HG03039 (cell line): Measurements from ENCODE around the gene NFKBIZ.

Experiments
- ATAC-seq: cut with Tn5 transposase; IDR thresholded peaks from one replicate; pipeline ENCODE4 v1.9.1; 2021; ENCODE audit warnings: mild to moderate bottlenecking, moderate library complexity; ENCODE audit not compliant: unreplicated experiment

Gene NFKBIZ, protein sequence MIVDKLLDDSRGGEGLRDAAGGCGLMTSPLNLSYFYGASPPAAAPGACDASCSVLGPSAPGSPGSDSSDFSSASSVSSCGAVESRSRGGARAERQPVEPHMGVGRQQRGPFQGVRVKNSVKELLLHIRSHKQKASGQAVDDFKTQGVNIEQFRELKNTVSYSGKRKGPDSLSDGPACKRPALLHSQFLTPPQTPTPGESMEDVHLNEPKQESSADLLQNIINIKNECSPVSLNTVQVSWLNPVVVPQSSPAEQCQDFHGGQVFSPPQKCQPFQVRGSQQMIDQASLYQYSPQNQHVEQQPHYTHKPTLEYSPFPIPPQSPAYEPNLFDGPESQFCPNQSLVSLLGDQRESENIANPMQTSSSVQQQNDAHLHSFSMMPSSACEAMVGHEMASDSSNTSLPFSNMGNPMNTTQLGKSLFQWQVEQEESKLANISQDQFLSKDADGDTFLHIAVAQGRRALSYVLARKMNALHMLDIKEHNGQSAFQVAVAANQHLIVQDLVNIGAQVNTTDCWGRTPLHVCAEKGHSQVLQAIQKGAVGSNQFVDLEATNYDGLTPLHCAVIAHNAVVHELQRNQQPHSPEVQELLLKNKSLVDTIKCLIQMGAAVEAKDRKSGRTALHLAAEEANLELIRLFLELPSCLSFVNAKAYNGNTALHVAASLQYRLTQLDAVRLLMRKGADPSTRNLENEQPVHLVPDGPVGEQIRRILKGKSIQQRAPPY

GRCh38 chr3:101848754-101849713 lies at the start of gene NFKBIZ:
Gene NFKBIZ (plus strand): TSS chr3:101849514. CDS start chr3:101849629, 115 bp downstream.
- ATAC-seq = peak; percentile 69

DNA sequence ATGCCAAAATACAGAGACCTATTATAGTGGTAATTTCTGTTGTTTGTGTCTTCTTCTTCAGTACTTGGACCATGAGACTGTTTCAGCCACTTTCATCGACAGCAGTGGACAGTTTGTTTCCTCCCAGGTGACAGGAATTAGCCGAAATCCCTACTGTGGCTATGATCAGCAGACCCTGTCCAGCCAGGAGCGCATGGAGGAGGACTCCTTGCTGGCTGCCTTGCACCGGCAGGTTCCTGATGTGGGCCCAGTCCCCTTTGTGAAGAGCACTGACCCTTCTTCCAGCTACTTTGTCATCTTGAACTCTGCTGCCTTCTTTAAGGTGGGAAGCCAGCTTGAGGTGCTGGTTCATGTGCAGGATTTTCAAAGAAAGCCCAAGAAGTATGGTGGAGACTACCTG lies 48.1 kb upstream of the NFKBIZ start:
- ATAC-seq = no peak

DNA sequence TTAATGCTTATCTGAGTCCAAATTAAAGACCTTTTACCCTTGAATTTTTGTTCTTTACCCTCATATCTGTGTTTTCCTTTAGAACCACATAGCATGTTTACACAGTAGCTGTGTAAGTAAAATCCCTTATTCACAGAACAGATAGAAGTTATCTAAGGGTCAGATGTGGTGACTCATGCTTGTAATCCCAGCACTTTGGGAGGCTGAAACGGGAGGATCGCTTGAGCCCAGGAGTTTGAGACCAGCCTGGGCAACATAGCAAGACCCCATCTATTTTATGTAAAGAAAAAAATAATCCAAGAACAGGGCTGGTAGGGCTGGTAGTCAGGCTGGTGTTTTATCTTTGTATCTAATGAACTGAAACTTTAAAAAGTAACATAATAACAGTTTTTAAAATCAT lies 47.1 kb upstream of the NFKBIZ start:
- ATAC-seq = no peak

DNA sequence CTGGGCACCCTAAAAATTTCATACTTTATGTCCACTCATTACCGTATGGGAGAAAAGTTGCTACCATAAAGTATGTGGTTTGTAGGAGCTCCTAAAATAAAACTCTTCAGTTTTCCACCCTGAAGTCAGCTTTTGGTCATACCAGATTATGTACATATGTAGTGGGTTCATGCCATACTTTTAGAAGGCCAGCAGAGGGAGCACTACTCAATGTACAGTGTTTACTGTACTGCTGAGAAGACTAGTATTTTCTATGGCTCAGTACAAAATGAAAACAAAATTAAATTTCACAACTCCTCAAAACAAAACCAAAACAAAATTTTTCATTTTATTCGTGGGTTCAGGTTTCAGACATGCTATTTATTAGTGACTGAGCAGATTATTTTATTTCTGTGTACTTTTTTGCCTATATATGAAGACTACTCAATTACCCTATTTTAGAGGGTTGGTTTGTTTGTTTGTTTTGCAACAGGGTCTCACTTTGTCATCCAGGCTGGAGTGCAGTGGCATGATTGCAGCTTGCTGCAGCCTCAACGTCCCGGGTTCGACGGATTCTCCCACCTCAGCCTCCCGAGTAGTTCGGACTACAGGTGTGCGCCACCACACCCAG lies 46.0 kb upstream of the NFKBIZ start:
- ATAC-seq = peak; percentile 89

GRCh38 chr3:101803939-101804338 lies 45.4 kb upstream of the NFKBIZ start:
- no peak for ATAC-seq

DNA sequence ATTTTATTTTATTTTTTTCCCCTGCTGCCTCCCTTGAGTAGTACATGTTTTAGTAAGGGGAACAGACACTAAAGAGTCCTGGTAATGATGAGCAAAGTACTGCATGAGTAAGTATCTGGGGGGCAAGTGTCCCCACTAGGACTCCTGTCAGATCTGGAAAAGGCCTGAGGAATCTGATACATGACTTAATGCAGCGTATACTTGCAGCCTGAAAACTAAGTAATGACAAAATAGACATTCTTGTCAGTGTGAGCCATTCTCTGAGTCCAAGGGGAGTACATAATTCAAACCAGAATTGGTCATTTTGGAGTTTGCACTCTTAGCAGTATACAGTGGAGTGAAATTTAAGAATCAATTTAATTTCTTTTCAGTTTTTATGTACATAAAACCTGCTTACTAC lies 42.8 kb upstream of the NFKBIZ start:
- no peak for ATAC-seq

GRCh38 chr3:101807888-101808287 lies 41.4 kb upstream of the NFKBIZ start:
- ATAC-seq = peak; percentile 60

DNA sequence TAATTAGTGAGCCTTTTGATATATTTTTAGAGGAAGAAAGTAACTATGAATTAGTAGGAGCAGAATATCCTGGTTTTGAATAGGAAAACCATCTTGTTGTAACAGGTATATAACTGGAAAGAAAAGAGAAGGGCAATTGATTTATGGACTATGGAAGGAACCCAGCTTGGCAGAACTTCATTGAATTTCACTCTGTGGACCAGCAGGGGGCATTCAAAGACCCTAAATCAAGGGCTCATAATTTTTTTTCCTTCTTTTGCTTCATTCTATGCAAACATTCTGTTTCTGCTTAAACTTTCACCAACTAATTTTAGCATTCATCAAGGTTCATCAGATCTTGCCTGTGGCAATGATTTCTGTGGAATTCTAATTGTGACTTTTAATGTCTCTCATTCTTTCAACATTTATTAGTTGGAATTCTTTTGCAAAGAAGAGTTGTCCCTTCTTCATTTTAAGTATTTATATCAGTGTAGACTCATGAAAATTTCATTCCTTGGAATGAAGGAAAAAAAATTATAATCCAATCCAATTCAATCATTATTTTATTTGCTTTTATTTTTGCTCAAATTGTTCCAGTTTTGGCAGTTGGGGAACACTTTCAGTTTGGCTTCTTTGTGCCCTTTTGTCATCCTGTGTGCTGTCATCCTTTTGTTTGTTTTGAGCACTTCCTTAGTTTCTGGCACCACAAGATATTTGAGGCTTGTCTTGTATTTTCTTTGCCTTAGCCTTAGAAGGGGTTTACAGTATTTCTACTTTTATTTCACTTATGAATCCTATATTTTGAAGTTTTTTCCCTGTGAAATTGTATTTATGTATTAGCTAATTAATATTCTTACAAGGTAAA lies 39.9 kb upstream of the NFKBIZ start:
- peak; percentile 32 for ATAC-seq

GRCh38 chr3:101810022-101810418 lies 39.3 kb upstream of the NFKBIZ start:
- no peak for ATAC-seq

DNA sequence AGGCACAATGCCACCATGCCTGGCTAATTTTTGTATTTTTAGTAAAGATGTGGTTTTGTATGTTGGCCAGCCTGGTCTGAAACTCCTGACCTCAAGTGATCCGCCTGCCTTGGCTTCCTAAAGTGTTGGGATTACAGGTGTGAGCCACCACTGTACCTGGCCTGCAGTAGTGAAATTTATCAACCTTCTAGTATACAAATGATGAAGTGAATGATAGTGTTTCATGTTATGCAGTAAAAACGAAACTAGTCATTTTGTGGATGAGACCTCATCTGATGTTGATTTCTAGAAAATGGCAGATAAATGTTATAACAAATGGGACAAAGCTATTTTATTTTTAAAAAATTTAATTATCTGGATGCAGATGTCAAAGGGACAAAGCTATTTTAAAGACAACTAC lies 37.4 kb upstream of the NFKBIZ start:
- ATAC-seq = no peak

- no peak for ATAC-seq
These were observed 36.4 kb upstream of the NFKBIZ start for GRCh38 chr3:101812895-101813294.

- ATAC-seq = no peak
These were observed 35.4 kb upstream of the NFKBIZ start for GRCh38 chr3:101813817-101814440.

- no peak for ATAC-seq
These were observed 34.5 kb upstream of the NFKBIZ start for GRCh38 chr3:101814835-101815234.

- ATAC-seq = no peak
These were observed 32.8 kb upstream of the NFKBIZ start for GRCh38 chr3:101816215-101817149.

GRCh38 chr3:101817992-101818391 lies 31.3 kb upstream of the NFKBIZ start:
- ATAC-seq = no peak

GRCh38 chr3:101819649-101820206 lies 29.6 kb upstream of the NFKBIZ start:
- ATAC-seq = no peak

DNA sequence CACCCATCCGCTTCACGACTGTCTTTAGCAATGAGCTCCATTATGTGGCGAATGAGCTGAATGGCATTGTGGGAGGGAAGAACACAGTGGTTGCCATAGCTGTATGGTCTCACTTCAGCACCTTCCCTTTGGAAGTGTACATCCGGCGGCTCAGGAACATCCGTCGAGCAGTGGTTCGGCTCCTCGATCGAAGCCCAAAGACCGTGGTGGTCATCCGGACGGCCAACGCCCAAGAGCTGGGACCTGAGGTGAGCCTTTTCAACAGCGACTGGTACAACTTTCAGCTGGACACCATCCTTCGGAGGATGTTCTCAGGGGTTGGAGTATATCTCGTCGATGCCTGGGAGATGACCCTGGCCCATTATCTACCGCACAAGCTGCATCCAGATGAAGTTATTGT lies 27.8 kb upstream of the NFKBIZ start:
- no peak for ATAC-seq

DNA sequence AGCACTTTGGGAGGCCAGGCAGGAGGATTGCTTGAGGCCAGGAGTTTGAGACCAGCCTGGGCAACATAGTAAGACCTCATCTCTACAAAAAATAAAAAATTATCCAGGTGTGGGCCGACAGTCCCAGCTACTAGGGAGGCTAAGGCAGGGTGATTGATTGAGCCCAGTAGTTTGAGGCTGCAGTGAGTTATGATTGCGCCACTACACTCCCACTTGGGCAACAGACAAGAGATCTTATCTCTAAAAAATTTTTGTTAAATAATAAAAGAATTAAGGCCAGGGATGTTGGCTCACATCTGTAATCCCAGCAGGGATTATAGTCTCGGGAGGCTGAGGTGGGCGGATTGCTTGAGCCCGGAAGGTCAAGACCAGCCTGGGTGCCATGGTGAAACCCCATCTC lies 25.8 kb upstream of the NFKBIZ start:
- no peak for ATAC-seq
